ENCODE data around the gene PDE2A.

- TF ChIP-seq CTCF (IDR thresholded peaks at IDR 0.05; ENCODE audit: borderline replicate concordance, extremely low read depth, low read length, poor library complexity, severe bottlenecking) (no peak), EZH2 (IDR thresholded peaks at IDR 0.05; ENCODE audit: borderline replicate concordance, low read depth, low read length, severe bottlenecking) (no peak)
Measured at GRCh38 chr11:72582206-72583176, 91.7 kb downstream of the PDE2A start.
